Skeletal muscle tissue (tissue), 4 donors: ENCODE results near the gene TEX101. TPM values are rescaled to one million over a fixed set of nuclear protein-coding genes. Genes with fewer than 3 reads are reported as not detected.

Source experiments
- H3K27ac ChIP-seq: one replicate; pipeline ENCODE4 v1.7.0; 2013; ENCODE audit warnings: mild to moderate bottlenecking, low read depth, low read length, inconsistent platforms
- H3K27me3 ChIP-seq, 3 donors: one replicate each; pipeline ENCODE4 v1.7.0; 2013; ENCODE audit warnings: low read length in 3 of 3; ENCODE audit not compliant: control insufficient read depth in 3 of 3, insufficient read depth in 3 of 3
- H3K36me3 ChIP-seq, 3 donors: one replicate each; pipeline ENCODE4 v1.7.0; 2013; ENCODE audit warnings: low read length in 3 of 3; ENCODE audit not compliant: control insufficient read depth in 3 of 3, insufficient read depth in 3 of 3
- H3K4me1 ChIP-seq, 3 donors: one replicate each; pipeline ENCODE4 v1.7.0; 2013; ENCODE audit warnings: low read length in 3 of 3, mild to moderate bottlenecking in 3 of 3; ENCODE audit not compliant: control insufficient read depth in 3 of 3, insufficient read depth in 3 of 3
- H3K4me3 ChIP-seq, 3 donors: one replicate each; pipeline ENCODE4 v1.7.0; 2013; ENCODE audit warnings: low read length in 3 of 3
- H3K9ac ChIP-seq, 3 donors: one replicate each; pipeline ENCODE4 v1.7.0; 2013; ENCODE audit warnings: low read length in 3 of 3, mild to moderate bottlenecking in 3 of 3, moderate library complexity in 2 of 3, low read depth in 1 of 3
- H3K9me3 ChIP-seq, 3 donors: one replicate each; pipeline ENCODE4 v1.7.0; 2013; ENCODE audit warnings: low read length in 3 of 3; ENCODE audit not compliant: control insufficient read depth in 3 of 3
- total RNA-seq: library from RNA; depleted of rRNA; stranded (reverse); fragments of >200 nt; gene quantifications from one replicate; pipeline ENCODE4 v1.2.3, GENCODE V29; 2014
- donor health status: Osteomylitis.

Gene TEX101
- total RNA-seq, 1 donor from 2014 or later = not detected

DNA sequence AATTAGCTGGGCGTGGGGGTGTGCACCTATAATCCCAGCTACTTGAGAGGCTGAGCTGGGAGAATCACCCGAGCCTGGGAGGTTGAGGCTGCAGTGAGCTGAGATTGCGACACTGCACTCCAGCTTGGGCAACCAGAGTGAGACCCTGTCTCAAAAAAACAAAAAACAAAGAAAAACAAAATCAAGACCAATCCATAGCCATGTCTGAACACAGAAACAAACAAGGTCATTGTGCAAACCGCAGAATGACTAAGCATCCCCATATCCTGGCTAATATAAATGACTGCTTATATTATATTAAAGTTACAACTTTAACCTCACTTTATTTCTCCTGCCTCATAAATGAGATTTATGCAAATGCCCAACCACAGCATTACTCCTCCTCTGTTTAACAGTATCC lies 53.0 kb downstream of the TEX101 start:
- Histone ChIP-seq H3K4me1 (peaks cover 12 to 17% (median 14%) of the 10 kb centered on the region in 3 donors), H3K27me3 (peaks cover 13 to 35% (median 24%) of the 10 kb centered on the region in 3 donors), H3K27ac (no peak overlapping the region), H3K36me3 (no peaks in the 10 kb centered on the region), H3K9ac (no peak overlapping the region), H3K9me3 (no peaks in the 10 kb centered on the region), H3K4me3 (no peak overlapping the region)

Other genes with a start within 250 kb of the TEX101 start
- gene PSG5, start 228.4 kb upstream of the TEX101 start, total RNA-seq = not detected
- gene PSG4, start 209.3 kb upstream of the TEX101 start, total RNA-seq = not detected
- not detected for gene PSG9, start 145.4 kb upstream of the TEX101 start, total RNA-seq
- 5.2 TPM for gene CD177, start 61.2 kb upstream of the TEX101 start, total RNA-seq
- not detected for gene LYPD3, start 50.7 kb downstream of the TEX101 start, total RNA-seq
- 4.7 TPM for gene PHLDB3, start 89.9 kb downstream of the TEX101 start, total RNA-seq
- 32.4 TPM for gene ETHE1, start 112.3 kb downstream of the TEX101 start, total RNA-seq
- gene ZNF575, start 118.3 kb downstream of the TEX101 start, total RNA-seq = not detected
- 7.3 TPM for gene XRCC1, start 160.6 kb downstream of the TEX101 start, total RNA-seq
- gene PINLYP, start 160.9 kb downstream of the TEX101 start, total RNA-seq = 6.8 TPM
- 24.5 TPM for gene IRGQ, start 181.2 kb downstream of the TEX101 start, total RNA-seq
- 6.8 TPM for gene ZNF576, start 181.7 kb downstream of the TEX101 start, total RNA-seq
- gene SRRM5, start 197.2 kb downstream of the TEX101 start, total RNA-seq = not detected
- 44.9 TPM for gene ZNF428, start 204.7 kb downstream of the TEX101 start, total RNA-seq
- gene CADM4, start 225.0 kb downstream of the TEX101 start, total RNA-seq = 7.8 TPM